GM18858 (cell line): ENCODE data around the gene LEMD3.

Source experiments
- ATAC-seq: cut with Tn5 transposase; IDR thresholded peaks from one replicate; pipeline ENCODE4 v1.9.1; 2021; ENCODE audit not compliant: unreplicated experiment

LEMD3 gene

GRCh38 chr12:65168681-65169319, 583 bp upstream of the LEMD3 start:
- no peak for ATAC-seq

- ATAC-seq = peak; percentile 35
These were observed 962 bp downstream of the LEMD3 start for GRCh38 chr12:65170209-65170881.

- no peak for ATAC-seq
These were observed 1.7 kb downstream of the LEMD3 start for GRCh38 chr12:65171073-65171472.

- no peak for ATAC-seq
These were observed 2.5 kb downstream of the LEMD3 start for GRCh38 chr12:65171870-65172269.

- no peak for ATAC-seq
These were observed 6.0 kb downstream of the LEMD3 start for GRCh38 chr12:65175385-65175784.

GRCh38 chr12:65182012-65182739, 12.8 kb downstream of the LEMD3 start:
- ATAC-seq = no peak

- no peak for ATAC-seq
These were observed 14.9 kb downstream of the LEMD3 start for GRCh38 chr12:65184176-65184857.

GRCh38 chr12:65184858-65185229, 15.5 kb downstream of the LEMD3 start:
- ATAC-seq = no peak

GRCh38 chr12:65187665-65188064, 18.3 kb downstream of the LEMD3 start:
- no peak for ATAC-seq

- peak; percentile 34 for ATAC-seq
These were observed 18.9 kb downstream of the LEMD3 start for GRCh38 chr12:65188179-65188701.

- peak; percentile 94 for ATAC-seq
These were observed 19.8 kb downstream of the LEMD3 start for GRCh38 chr12:65189028-65189718.

GRCh38 chr12:65192963-65193516, 23.7 kb downstream of the LEMD3 start:
- ATAC-seq = no peak

GRCh38 chr12:65194949-65195348, 25.6 kb downstream of the LEMD3 start:
- no peak for ATAC-seq

- no peak for ATAC-seq
These were observed 26.1 kb downstream of the LEMD3 start for GRCh38 chr12:65195387-65196055.

GRCh38 chr12:65196762-65197567, 27.6 kb downstream of the LEMD3 start:
- ATAC-seq = no peak

GRCh38 chr12:65199604-65200003, 30.2 kb downstream of the LEMD3 start:
- ATAC-seq = no peak

GRCh38 chr12:65200007-65200665, 30.8 kb downstream of the LEMD3 start:
- ATAC-seq = no peak

- ATAC-seq = no peak
These were observed 34.0 kb downstream of the LEMD3 start for GRCh38 chr12:65203376-65203775.
